Lung (tissue), 12 donors: Measurements from ENCODE around the gene MAGI2. TPM values are rescaled to one million over a fixed set of nuclear protein-coding genes. Genes with fewer than 3 reads are reported as not detected.

Source experiments
- ATAC-seq: fragments of 200-7000 bp; cut with Tn5 transposase; one replicate; pipeline ENCODE4 v1.9.1; 2020; ENCODE audit warnings: moderate number of reproducible peaks; ENCODE audit not compliant: insufficient read depth, low FRiP score
- DNase-seq, 3 donors: peaks; one replicate each; pipeline ENCODE4 v3.0.0-alpha.2; 2013 to 2017
- H3K27ac ChIP-seq, 2 donors: one replicate each; pipeline ENCODE4 v1.5.1; 2013; ENCODE audit warnings: mild to moderate bottlenecking in 2 of 2, moderate library complexity in 2 of 2, control low read depth in 1 of 2, inconsistent platforms in 1 of 2, low read depth in 1 of 2, low read length in 1 of 2
- H3K27me3 ChIP-seq, 3 donors: one replicate each; pipeline ENCODE4 v1.5.1; 2013; ENCODE audit warnings: low read length in 2 of 3; ENCODE audit not compliant: control insufficient read depth in 3 of 3, insufficient read depth in 3 of 3
- H3K36me3 ChIP-seq, 4 donors: one replicate each; pipeline ENCODE4 v1.5.1; 2013; ENCODE audit warnings: low read length in 4 of 4, mild to moderate bottlenecking in 1 of 4, moderate library complexity in 1 of 4; ENCODE audit not compliant: control insufficient read depth in 4 of 4, insufficient read depth in 4 of 4
- H3K4me1 ChIP-seq, 5 donors: one replicate each; pipeline ENCODE4 v1.5.1; 2013; ENCODE audit warnings: low read length in 5 of 5, mild to moderate bottlenecking in 2 of 5, moderate library complexity in 1 of 5; ENCODE audit not compliant: control insufficient read depth in 5 of 5, insufficient read depth in 5 of 5
- H3K4me3 ChIP-seq: one replicate; pipeline ENCODE4 v1.5.1; 2013; ENCODE audit warnings: mild to moderate bottlenecking, control low read depth, moderate library complexity
- H3K9ac ChIP-seq, 2 donors: one replicate each; pipeline ENCODE4 v1.5.1; 2013; ENCODE audit warnings: low read length in 2 of 2, control low read depth in 1 of 2; ENCODE audit not compliant: insufficient read depth in 1 of 2
- H3K9me3 ChIP-seq, 4 donors: one replicate each; pipeline ENCODE4 v1.5.1; 2013; ENCODE audit warnings: low read length in 3 of 4, mild to moderate bottlenecking in 1 of 4, moderate library complexity in 1 of 4; ENCODE audit not compliant: control insufficient read depth in 4 of 4, insufficient read depth in 3 of 4
- CTCF ChIP-seq: IDR thresholded peaks from 2 replicates; pipeline ENCODE4 v1.5.1; 2012; ENCODE audit warnings: mild to moderate bottlenecking; ENCODE audit errors: control extremely low read depth, extremely low read depth
- WGBS, 2 donors: extraction: QIAGEN DNeasy Blood & Tissue Kit; methylation state at CpG; one replicate each; pipeline ENCODE4 v1.1.7; 2013; 5-methylcytosine and 5-hydroxymethylcytosine counted together
- polyA plus RNA-seq, 2 donors: library from polyadenylated mRNA; stranded (reverse); fragments of 200-250 nt; gene quantifications; one replicate each; pipeline ENCODE4 v1.2.1, GENCODE V29; 2013
- total RNA-seq, 2 donors: library from RNA; depleted of rRNA in 1 of 2; stranded (reverse); fragments of >200 nt in 1 of 2; gene quantifications; one replicate each; pipeline ENCODE4 v1.2.1, GENCODE V29; 2014 to 2021
- donor health status: control.
- donor health status: control.
- donor health status: Bipolar disorder and iron deficiency.
- donor health status: healthy.
- donor health status: DM: yes; HTN: yes; CAD: no.

The MAGI2 gene
- total and polyA plus RNA-seq, 4 donors, result 0.94 to 18.0 (median 5.3) TPM

DNA sequence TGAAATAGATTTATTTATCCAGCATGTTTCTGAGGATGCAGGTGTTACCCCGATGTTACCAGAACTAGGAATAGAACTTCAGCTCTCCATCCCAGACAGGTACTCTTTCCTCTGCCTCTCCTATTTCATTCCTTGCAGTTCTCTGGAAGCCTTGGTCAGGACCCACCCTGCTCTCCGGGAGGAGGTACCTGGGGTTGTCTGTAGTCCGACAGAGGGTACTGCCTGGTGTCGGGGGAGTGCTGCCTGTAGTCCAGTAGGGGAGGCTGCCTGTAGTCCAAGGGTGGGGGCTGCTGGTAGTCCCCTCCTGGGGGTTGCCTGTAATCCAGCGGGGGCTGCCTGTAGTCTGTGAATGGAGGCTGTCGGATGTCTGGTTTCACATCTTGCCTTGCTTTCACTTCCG lies 1326.5 kb downstream of the MAGI2 start:
- TF ChIP-seq CTCF, result no peak
- Histone ChIP-seq H3K9me3 (no peaks in the 10 kb centered on the region), H3K9ac (no peak overlapping the region), H3K4me1 (no peaks in the 10 kb centered on the region), H3K27ac (no peak overlapping the region), H3K4me3 (no peak overlapping the region), H3K36me3 (no peaks in the 10 kb centered on the region), H3K27me3 (no peaks in the 10 kb centered on the region)
- DNase-seq (no peak), ATAC-seq (no peak)
- 80 to 86% methylated on average over 7 of the region's 7 CpGs for WGBS, 2 donors

GRCh38 chr7:78125884-78126283 lies 1327.6 kb downstream of the MAGI2 start:
- peak in 1 of 3 donors; percentile 16 for DNase-seq
- ATAC-seq, result no peak
- WGBS, 2 donors, result 63 to 78% methylated on average over 2 of the region's 2 CpGs
- Histone ChIP-seq H3K36me3 (no peaks in the 10 kb centered on the region), H3K27me3 (no peaks in the 10 kb centered on the region), H3K4me3 (no peak overlapping the region), H3K9ac (no peak overlapping the region), H3K9me3 (no peaks in the 10 kb centered on the region), H3K4me1 (no peaks in the 10 kb centered on the region), H3K27ac (no peak overlapping the region)
- TF ChIP-seq CTCF, result no peak

DNA sequence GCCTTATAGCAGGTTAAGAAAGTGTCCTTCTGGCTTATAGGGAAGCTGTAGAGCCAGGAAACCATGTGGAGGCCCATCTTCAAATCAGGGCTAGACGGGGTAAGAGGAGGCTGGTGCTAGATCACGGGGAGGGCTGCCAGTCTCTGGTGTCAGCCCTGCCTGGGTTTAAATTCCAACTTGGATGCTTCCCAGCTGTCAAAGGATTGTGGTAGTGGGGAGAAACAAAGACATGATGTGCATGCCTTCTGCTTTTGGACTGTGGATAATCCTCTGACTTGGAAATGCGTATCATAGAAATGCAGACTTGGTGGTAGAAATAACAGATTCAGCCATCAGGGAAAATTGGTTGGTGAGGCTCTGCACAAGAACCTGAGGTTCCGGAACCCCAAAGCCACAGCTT lies 1329.3 kb downstream of the MAGI2 start:
- ATAC-seq, result no peak
- no peaks in the 10 kb centered on the region for H3K27me3 ChIP-seq
- no peak for TF ChIP-seq CTCF
- no peak overlapping the region for H3K4me3 ChIP-seq
- no peak for DNase-seq
- H3K9me3 ChIP-seq, result no peaks in the 10 kb centered on the region
- no peaks in the 10 kb centered on the region for H3K36me3 ChIP-seq
- no peaks in the 10 kb centered on the region for H3K4me1 ChIP-seq
- WGBS, 2 donors, result 95 to 97% methylated on average over 4 of the region's 4 CpGs
- no peak overlapping the region for H3K9ac ChIP-seq
- H3K27ac ChIP-seq, result no peak overlapping the region

GRCh38 chr7:78121888-78122287 lies 1331.6 kb downstream of the MAGI2 start:
- no peak for TF ChIP-seq CTCF
- Histone ChIP-seq H3K27ac (no peak overlapping the region), H3K9ac (no peak overlapping the region), H3K4me3 (no peak overlapping the region), H3K27me3 (no peaks in the 10 kb centered on the region), H3K4me1 (no peaks in the 10 kb centered on the region), H3K9me3 (no peaks in the 10 kb centered on the region), H3K36me3 (no peaks in the 10 kb centered on the region)
- WGBS, 2 donors, result 65 to 72% methylated on average over 1 of the region's 1 CpG
- ATAC-seq, result no peak
- DNase-seq, result no peak
